Large intestine (tissue), 3 donors: ENCODE data around the gene EZH1. TPM values are rescaled to one million over a fixed set of nuclear protein-coding genes. Genes with fewer than 3 reads are reported as not detected.
A peak's percentile ranks its signal among the peaks of the same experiment; 100 is the strongest.
"Not testable (repeated sequence)": the region's sequence is repeated elsewhere in the genome, so short reads cannot be mapped to it uniquely, and the experiment has no call there.

Experiments
- DNase-seq, 2 donors: peaks; one replicate each; pipeline versions ENCODE4 v3.0.0 to v3.0.0-alpha.2; 2013
- H3K27ac ChIP-seq: one replicate; pipeline ENCODE4 v1.5.1; 2013; ENCODE audit warnings: low read length
- H3K27me3 ChIP-seq: 2 replicates; pipeline ENCODE4 v1.6.1; 2013; ENCODE audit warnings: low read length; ENCODE audit not compliant: control insufficient read depth, insufficient read depth
- H3K36me3 ChIP-seq: 2 replicates; pipeline ENCODE4 v1.6.1; 2013; ENCODE audit warnings: low read length; ENCODE audit not compliant: control insufficient read depth, insufficient read depth
- H3K4me1 ChIP-seq: one replicate; pipeline ENCODE4 v1.6.1; 2013; ENCODE audit warnings: low read length; ENCODE audit not compliant: control insufficient read depth, insufficient read depth
- H3K4me3 ChIP-seq: one replicate; pipeline ENCODE4 v1.5.1; 2013; ENCODE audit warnings: low read length
- H3K9me3 ChIP-seq: one replicate; pipeline ENCODE4 v1.6.1; 2013; ENCODE audit warnings: mild to moderate bottlenecking, low read depth, low read length, moderate library complexity; ENCODE audit not compliant: control insufficient read depth
- WGBS: methylation state at CpG from one replicate; pipeline ENCODE4 v1.1.5; 2013; ENCODE audit warnings: low lambda C conversion rate; ENCODE audit not compliant: insufficient coverage; 5-methylcytosine and 5-hydroxymethylcytosine counted together
- polyA plus RNA-seq: library from polyadenylated mRNA; unstranded; fragments of 120-200 nt; gene quantifications from one replicate; pipeline ENCODE4 v1.2.1, GENCODE V29; 2013

Gene EZH1
- polyA plus RNA-seq, 1 donor = 37.6 TPM

- H3K4me1 ChIP-seq = peaks cover 28% of the 10 kb centered on the region
- no peak overlapping the region for H3K4me3 ChIP-seq
- peaks cover 51% of the 10 kb centered on the region for H3K27me3 ChIP-seq
- whole genome bisulfite sequencing = no CpG with 5 or more reads among the region's 87 CpGs
- H3K27ac ChIP-seq = no peak overlapping the region
- H3K36me3 ChIP-seq = peaks cover 61% of the 10 kb centered on the region
- DNase-seq = peak in 1 of 2 donors; percentile 57
- peaks cover 13% of the 10 kb centered on the region for H3K9me3 ChIP-seq
These were observed 74.7 kb downstream of the EZH1 start for GRCh38 chr17:42669977-42670788.

- H3K4me3 ChIP-seq = no peak overlapping the region
- peaks cover 22% of the 10 kb centered on the region for H3K4me1 ChIP-seq
- no peak overlapping the region for H3K27ac ChIP-seq
- no CpG with 5 or more reads among the region's 12 CpGs for WGBS
- DNase-seq = no peak
- peaks cover 61% of the 10 kb centered on the region for H3K36me3 ChIP-seq
- H3K27me3 ChIP-seq = peaks cover 45% of the 10 kb centered on the region
- peaks cover 13% of the 10 kb centered on the region for H3K9me3 ChIP-seq
These were observed 75.2 kb downstream of the EZH1 start for GRCh38 chr17:42669705-42669976.

GRCh38 chr17:42667088-42667951 is 77.5 kb downstream of the EZH1 start:
- Histone ChIP-seq H3K27me3 (peaks cover 22% of the 10 kb centered on the region), H3K9me3 (peaks cover 7% of the 10 kb centered on the region), H3K36me3 (peaks cover 54% of the 10 kb centered on the region), H3K27ac (no peak overlapping the region), H3K4me3 (no peak overlapping the region), H3K4me1 (peaks cover 8% of the 10 kb centered on the region)
- DNase-seq = no peak
- 60% methylated on average over 1 of the region's 7 CpGs for WGBS

- H3K9me3 ChIP-seq, DNase-seq, H3K4me3 ChIP-seq, H3K27ac ChIP-seq, H3K4me1 ChIP-seq, H3K27me3 ChIP-seq: not testable (repeated sequence)
- peaks cover 45% of the 10 kb centered on the region for H3K36me3 ChIP-seq
- 100% methylated on average over 1 of the region's 16 CpGs for WGBS
These were observed 78.7 kb downstream of the EZH1 start for GRCh38 chr17:42666126-42666525.

GRCh38 chr17:42665581-42666001 is 79.2 kb downstream of the EZH1 start:
- Histone ChIP-seq H3K36me3 (peaks cover 42% of the 10 kb centered on the region), H3K27me3 (peaks cover 5% of the 10 kb centered on the region), H3K27ac (no peak overlapping the region), H3K4me1 (peaks cover 6% of the 10 kb centered on the region), H3K9me3 (no peaks in the 10 kb centered on the region), H3K4me3 (no peak overlapping the region)
- DNase-seq = no peak
- WGBS = no CpG with 5 or more reads among the region's 14 CpGs

GRCh38 chr17:42660692-42661345 is 84.0 kb downstream of the EZH1 start:
- H3K27me3 ChIP-seq = no peaks in the 10 kb centered on the region
- no peaks in the 10 kb centered on the region for H3K9me3 ChIP-seq
- peaks cover 13% of the 10 kb centered on the region for H3K4me1 ChIP-seq
- no peak overlapping the region for H3K4me3 ChIP-seq
- H3K27ac ChIP-seq = peak overlapping the region; percentile 23
- H3K36me3 ChIP-seq = peaks cover 12% of the 10 kb centered on the region
- peak in 1 of 2 donors; percentile 76 for DNase-seq
- WGBS = 67% methylated on average over 1 of the region's 7 CpGs

- not testable (repeated sequence) for H3K36me3 ChIP-seq, H3K27me3 ChIP-seq, H3K9me3 ChIP-seq, H3K4me3 ChIP-seq, DNase-seq
- no CpG with 5 or more reads among the region's 14 CpGs for WGBS
- H3K4me1 ChIP-seq = peaks cover 13% of the 10 kb centered on the region
- peak overlapping the region; percentile 23 for H3K27ac ChIP-seq
These were observed 84.9 kb downstream of the EZH1 start for GRCh38 chr17:42659932-42660274.

- no CpG with 5 or more reads among the region's 59 CpGs for WGBS
- peak; percentile 86 for DNase-seq
- H3K4me1 ChIP-seq = peaks cover 13% of the 10 kb centered on the region
These were observed 85.5 kb downstream of the EZH1 start, which contains the start of gene TUBG2 for GRCh38 chr17:42659079-42659931. Gene TUBG2, plus strand, starts transcription at chr17:42659284. Its CDS starts 220 bp downstream, at chr17:42659504.

GRCh38 chr17:42657824-42658588 is 86.8 kb downstream of the EZH1 start:
- peaks cover 5% of the 10 kb centered on the region for H3K27me3 ChIP-seq
- no peak for DNase-seq
- H3K4me1 ChIP-seq = peaks cover 18% of the 10 kb centered on the region
- no peaks in the 10 kb centered on the region for H3K9me3 ChIP-seq
- 100% methylated on average over 1 of the region's 9 CpGs for whole genome bisulfite sequencing
- no peak overlapping the region for H3K4me3 ChIP-seq
- no peak overlapping the region for H3K27ac ChIP-seq
- peaks cover 3% of the 10 kb centered on the region for H3K36me3 ChIP-seq

More at GRCh38 chr17:42659079-42659931, 85.5 kb downstream of the EZH1 start, which contains the start of gene TUBG2:
- no peaks in the 10 kb centered on the region for H3K27me3 ChIP-seq
- H3K27ac ChIP-seq = peak within 1 kb of the TSS; percentile 61
- H3K4me3 ChIP-seq = peak within 1 kb of the TSS; percentile 76
- H3K36me3 ChIP-seq = peaks cover 7% of the 10 kb centered on the region
- H3K9me3 ChIP-seq = no peaks in the 10 kb centered on the region
